ENCODE measurements around the gene MAT1A.
"Not testable (repeated sequence)": the region's sequence is repeated elsewhere in the genome, so short reads cannot be mapped to it uniquely, and the experiment has no call there.

Gene MAT1A

DNA sequence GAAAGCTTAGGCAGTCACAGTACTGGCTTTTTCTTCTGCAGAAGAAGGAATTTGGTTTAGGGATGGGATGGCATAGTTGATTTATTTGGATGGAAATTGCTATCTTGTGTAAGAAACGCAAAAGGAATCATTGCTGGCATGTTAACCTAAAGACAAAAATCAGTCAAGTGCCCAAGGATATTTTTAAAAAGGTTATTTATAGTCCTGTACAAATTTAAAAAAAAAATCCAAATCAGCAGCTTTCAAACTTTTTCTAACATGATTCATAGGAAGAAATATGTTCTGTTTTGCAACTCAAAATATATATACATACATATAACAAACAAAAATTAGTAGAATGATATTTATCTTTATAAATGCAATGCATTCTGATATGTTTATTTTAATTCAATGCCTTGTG lies 55.6 kb downstream of the MAT1A start:
- not testable (repeated sequence) for DNase-seq (ENCODE audit: low read depth in 1 of 2, low spot score in 1 of 2)

DNA sequence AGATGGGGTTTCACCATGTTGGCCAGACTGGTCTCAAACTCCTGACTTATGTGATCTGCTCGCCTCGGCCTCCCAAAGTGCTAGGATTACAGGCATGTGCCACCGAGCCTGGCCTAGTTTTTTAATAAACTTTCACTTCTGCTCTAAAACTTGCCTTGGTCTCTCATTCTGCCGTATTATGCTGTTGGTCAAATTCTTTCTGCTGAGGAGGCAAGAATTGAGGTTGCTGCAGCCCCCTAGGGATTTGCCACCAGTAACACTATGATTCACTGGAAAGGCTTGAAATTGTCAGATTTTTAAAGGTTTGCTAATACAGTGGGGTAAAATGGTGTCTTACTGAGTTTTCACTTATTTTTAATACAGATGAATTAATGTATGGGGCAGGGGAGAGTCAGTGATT lies 62.7 kb downstream of the MAT1A start:
- not testable (repeated sequence) for DNase-seq (ENCODE audit: low read depth in 1 of 2, low spot score in 1 of 2)

DNA sequence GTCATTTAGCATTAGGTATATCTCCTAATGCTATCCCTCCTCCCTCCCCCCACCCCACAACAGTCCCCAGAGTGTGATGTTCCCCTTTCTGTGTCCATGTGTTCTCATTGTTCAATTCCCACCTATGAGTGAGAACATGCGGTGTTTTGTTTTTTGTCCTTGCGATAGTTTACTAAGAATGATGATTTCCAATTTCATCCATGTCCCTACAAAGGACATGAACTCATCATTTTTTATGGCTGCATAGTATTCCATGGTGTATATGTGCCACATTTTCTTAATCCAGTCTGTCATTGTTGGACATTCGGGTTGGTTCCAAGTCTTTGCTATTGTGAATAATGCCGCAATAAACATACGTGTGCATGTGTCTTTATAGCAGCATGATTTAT lies 66.4 kb downstream of the MAT1A start:
- not testable (repeated sequence) for DNase-seq (ENCODE audit: low read depth in 1 of 2, low spot score in 1 of 2)
